ENCODE data around the gene ARHGAP1.

DNA sequence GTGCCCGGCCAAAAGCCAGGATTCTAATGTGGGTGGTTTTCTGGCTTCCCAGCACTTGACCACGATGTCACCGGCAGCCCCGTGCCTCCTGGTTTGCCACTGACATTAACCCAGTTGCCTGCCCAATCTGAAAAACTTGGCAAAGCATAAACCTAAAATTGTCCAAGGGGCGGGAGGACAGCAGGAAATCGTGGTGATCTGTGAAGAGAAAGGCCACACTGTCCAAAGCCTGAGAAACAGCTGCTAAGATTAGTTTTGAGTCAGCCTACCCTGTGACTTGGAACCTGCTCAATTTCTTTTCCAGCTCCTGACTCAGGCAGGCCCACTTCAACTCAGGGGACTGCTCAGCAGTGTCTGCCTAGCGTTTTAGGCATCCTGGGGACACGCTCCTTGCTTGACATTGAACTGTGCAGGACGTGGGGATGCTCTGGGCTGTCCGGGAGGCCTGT is 10.4 kb upstream of the ARHGAP1 start:
- TF ChIP-seq HDAC2 (IDR thresholded peaks at IDR 0.05): no peak
- TF ChIP-seq, protein P1, sequence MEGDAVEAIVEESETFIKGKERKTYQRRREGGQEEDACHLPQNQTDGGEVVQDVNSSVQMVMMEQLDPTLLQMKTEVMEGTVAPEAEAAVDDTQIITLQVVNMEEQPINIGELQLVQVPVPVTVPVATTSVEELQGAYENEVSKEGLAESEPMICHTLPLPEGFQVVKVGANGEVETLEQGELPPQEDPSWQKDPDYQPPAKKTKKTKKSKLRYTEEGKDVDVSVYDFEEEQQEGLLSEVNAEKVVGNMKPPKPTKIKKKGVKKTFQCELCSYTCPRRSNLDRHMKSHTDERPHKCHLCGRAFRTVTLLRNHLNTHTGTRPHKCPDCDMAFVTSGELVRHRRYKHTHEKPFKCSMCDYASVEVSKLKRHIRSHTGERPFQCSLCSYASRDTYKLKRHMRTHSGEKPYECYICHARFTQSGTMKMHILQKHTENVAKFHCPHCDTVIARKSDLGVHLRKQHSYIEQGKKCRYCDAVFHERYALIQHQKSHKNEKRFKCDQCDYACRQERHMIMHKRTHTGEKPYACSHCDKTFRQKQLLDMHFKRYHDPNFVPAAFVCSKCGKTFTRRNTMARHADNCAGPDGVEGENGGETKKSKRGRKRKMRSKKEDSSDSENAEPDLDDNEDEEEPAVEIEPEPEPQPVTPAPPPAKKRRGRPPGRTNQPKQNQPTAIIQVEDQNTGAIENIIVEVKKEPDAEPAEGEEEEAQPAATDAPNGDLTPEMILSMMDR (IDR thresholded peaks at IDR 0.05): no peak
